ENCODE measurements around the gene E2F2.
"Not testable (repeated sequence)": the region's sequence is repeated elsewhere in the genome, so short reads cannot be mapped to it uniquely, and the experiment has no call there.

Gene E2F2

GRCh38 chr1:23522244-23522982 is 8.6 kb downstream of the E2F2 start:
- no peak for DNase-seq

GRCh38 chr1:23521588-23521987 is 9.4 kb downstream of the E2F2 start:
- DNase-seq = no peak

- DNase-seq = no peak
These were observed 13.5 kb downstream of the E2F2 start for GRCh38 chr1:23517581-23517980.

GRCh38 chr1:23515905-23516304 is 15.1 kb downstream of the E2F2 start:
- no peak for DNase-seq

- DNase-seq = no peak
These were observed 16.8 kb downstream of the E2F2 start for GRCh38 chr1:23514111-23514679.

GRCh38 chr1:23509896-23510295 is 21.1 kb downstream of the E2F2 start:
- DNase-seq = no peak

DNA sequence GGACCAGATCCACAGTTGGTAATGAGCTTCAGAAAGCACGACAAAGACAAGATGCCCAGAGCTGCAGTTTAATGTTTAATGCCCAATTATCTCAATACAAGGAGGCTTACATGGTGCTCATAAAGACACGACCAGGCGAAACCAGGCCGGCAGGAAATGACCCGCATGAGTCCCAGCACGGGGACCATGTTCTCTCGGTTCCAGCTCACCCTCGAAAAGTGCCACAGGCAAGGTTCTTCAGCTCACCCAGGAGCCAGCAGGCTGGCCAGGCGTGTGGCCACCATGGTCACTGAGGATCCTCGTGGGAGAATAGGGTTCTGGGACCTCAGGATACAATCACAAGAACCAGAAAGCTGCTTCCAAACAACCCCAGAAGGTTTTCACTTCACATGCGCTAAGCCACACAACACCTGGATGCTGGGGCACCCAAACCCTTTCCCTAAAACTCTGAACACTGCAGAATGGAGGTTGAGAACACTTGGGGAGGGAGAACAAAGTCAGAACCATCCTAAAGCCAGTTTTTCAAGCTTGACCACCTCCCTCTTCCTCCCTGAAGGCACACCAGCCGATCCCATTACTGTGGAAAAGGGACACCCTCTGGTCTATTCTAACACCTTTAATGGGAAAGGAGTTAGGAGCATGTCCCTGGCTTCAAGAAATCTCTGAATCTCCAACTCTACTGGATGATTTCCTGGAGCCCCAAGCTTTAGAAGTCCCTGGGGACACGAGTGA is 24.5 kb downstream of the E2F2 start:
- DNase-seq = no peak

GRCh38 chr1:23505851-23506250 is 25.2 kb downstream of the E2F2 start:
- no peak for DNase-seq

- DNase-seq = not testable (repeated sequence)
These were observed 26.9 kb downstream of the E2F2 start for GRCh38 chr1:23504156-23504555.

DNA sequence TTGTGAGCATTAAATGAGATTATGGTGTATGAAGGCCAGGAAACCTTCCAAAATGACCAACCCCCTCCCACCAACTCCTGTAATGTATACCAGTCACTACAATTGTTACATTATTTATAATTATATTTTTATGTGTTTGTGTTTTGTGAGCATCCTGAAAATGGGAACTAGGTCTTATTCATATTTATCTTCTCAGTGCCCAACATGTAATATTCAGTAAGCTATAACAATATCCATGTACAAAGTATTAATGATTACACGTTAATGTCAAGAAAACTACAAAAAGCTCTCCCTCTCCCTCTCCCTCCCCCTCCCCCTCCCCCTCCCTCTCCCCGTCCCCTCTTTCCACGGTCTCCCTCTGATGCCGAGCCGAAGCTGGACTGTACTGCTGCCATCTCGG is 28.1 kb downstream of the E2F2 start:
- no peak for DNase-seq

- no peak for DNase-seq
These were observed 30.6 kb downstream of the E2F2 start for GRCh38 chr1:23500466-23500865.

DNA sequence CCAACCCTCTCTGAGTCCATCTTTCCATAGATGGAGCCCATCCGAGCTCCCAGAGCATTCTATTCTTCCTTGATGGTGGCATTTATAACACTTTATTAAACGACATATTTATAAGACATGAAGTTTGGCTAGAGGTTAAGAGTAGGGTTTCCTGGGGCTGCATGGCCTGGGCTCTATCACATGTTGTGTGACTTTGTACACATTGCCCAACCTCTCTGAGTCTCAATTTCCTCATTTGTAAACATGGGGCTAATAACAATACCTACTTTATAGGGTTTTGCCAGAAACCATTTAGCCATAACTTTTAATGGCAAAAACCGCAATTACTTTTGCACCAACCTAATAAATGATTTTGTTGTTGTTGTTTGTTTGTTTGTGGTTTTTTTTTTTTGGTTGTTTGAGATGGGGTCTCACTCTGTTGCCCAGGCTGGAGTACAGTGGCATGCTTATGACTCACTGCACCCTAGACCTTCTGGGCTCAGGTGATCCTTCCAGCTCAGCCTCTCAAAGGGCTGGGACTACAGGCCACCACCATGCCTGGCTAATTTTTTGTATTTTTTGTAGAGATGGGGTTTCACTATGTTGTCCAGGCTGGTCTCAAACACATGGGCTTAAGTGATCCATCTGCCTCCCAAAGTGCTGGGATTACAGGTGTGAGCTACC is 33.1 kb downstream of the E2F2 start:
- DNase-seq = no peak

DNA sequence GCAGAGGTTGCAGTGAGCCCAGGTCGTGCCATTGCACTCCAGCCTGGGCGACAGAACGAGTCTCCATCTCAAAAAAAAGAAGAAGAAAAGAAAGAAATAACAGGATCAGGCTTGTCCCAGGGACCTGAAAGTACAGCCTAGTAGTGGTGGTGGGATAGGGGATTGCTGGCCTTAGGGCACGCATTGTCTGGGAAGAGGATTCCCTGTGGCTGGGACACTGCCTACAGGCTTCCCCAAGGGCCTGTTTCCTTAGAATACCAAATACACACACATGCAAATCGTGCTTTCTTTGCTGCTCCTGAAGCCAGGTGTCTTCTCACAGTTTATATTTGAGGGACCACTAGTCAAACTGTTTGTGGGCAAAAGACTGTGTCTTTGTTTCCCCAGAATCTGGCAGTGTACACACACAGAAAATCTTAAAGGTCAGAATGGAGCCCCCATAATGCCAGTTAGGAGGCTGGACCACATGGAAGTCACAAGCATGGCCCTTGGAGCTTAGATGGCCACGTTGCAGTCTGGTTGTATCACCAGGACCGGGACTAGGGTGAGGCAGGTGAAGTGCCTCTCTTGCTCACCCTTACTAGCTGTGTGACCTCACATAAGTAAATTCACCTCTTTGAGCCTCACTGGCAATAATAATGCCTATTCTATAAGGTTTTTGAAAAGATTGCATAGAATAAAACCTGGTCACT is 34.4 kb downstream of the E2F2 start:
- no peak for DNase-seq

- DNase-seq = not testable (repeated sequence)
These were observed 36.2 kb downstream of the E2F2 start for GRCh38 chr1:23494836-23495235.

- not testable (repeated sequence) for DNase-seq
These were observed 38.3 kb downstream of the E2F2 start for GRCh38 chr1:23492776-23493175.

GRCh38 chr1:23492132-23492720 is 38.8 kb downstream of the E2F2 start:
- DNase-seq = no peak

DNA sequence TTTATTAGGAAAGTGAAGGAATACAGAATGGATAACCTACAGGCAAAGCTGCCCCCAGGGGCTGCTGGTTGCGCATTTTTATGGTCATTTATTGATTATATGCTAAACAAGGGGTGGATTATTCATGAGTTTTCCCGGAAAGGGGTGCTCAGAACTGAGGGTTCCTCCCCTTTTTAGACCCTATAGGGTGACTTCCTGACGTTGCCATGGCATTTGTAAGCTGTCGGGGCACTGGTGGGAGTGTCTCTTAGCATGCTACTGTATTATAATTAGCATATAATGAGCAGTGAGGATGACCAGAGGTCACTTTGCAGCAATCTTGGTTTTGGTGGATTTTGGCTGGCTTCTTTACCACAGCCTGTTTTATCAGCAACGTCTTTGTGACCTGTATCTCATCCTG is 41.2 kb downstream of the E2F2 start:
- no peak for DNase-seq

GRCh38 chr1:23485002-23485332 is 46.1 kb downstream of the E2F2 start:
- no peak for DNase-seq

DNA sequence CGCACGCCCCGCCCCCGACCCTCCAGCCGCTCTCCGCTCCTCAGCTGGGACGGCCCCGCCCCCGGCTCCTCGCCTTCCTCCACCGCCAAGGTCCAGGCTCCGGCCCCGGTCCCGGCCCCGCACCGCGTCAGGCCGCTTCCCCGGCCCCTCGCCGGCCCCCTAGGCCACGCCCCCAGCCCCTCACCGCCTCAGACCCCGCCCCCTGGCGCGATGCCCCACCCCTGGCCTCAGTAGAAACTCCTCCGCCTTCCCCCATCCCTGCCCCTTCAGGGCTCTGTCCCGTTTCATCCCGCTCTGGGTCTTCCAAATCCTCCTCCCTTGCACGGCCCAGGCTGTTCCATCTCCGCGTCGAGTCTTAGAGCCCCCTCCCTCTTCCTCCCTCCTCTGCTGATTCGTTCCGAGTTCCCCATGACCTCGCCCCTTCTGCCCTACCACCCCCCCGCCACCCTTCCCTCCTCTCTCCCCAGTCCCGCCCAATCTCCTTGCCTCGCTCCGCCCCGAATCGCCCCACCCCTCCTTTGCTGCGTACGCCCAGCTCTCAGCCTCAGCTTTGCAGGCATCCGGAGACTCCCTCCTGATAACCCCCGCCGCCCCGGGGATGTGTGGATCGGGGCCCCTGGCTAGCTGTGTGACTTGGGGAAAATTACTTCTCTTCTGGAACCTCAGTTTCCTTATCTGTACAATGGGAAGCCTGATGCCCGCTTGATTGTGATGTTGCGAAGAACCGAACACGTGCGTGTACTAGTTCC is 46.6 kb downstream of the E2F2 start:
- DNase-seq = peak; percentile 83

DNA sequence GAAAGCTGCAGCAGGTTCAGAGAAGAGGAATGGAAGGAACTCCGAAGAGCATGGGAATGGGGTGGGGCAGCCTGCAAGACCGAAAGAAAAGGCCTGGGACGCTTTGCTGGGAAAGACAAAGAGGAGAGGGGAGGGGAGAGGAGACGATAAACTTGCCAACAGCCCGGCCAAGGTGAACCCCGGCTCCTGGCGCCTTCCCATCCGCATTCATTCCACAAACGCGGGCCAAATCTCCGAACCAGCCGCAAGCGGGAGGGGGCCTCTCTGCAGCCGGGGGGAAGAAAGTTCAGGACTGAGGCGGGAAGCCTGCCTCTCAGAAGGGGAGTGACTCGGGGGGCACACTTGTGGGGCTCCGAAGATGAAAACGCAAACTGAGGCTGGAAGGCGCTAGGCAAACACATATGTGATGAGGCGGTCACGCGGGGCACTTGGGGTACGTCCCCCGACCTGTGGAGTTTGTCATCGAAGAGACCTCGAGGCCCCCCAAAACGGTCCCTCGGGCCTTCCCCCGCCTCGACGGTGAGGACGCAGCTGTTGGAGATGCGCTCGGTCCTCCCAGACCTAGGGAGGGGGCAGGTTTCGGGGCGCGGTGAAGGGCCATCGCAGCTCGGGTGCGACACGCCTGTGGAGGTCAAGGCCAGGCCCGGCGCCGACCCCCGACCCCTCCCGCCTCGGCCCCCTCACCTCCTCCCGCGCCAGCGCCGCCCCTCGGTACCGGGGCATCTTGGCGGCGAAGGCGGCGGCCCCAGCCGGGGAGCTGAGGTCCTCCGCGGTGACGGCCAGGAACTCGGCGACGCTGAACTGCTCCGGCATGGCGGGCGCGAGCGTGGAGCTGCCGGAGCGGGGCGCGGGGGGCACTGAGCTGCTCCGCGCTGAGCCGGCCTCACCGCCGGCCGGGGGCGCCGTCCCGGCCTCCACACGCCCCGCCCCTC is 47.4 kb downstream of the E2F2 start, which contains the start of gene ASAP3:
Gene ASAP3 (minus strand): TSS at position 859 of the 932 bp plus-strand sequence. CDS start 46 bp downstream, at position 813.
- no peak for DNase-seq

DNA sequence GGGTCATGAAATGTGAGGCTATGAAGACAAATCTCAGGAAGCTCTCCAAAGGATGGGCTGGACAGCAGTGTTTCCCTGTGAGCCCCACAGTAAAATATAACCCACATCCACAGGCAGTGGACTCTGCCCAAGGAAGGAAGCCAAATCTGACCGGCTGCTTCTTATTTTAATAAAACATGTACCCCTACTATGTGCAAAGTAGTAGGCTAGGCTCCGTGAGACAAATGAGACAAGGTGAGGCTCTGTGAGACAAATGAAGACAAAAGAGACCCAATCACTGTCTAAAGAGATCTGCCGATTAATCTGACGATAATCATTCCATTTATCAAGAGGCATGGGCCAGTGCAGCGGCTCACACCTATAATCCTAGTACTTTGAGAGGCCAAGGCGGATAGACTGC is 49.1 kb downstream of the E2F2 start:
- DNase-seq = no peak
